Measurements from ENCODE around the gene TSR2.

Gene TSR2, protein sequence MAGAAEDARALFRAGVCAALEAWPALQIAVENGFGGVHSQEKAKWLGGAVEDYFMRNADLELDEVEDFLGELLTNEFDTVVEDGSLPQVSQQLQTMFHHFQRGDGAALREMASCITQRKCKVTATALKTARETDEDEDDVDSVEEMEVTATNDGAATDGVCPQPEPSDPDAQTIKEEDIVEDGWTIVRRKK

DNA sequence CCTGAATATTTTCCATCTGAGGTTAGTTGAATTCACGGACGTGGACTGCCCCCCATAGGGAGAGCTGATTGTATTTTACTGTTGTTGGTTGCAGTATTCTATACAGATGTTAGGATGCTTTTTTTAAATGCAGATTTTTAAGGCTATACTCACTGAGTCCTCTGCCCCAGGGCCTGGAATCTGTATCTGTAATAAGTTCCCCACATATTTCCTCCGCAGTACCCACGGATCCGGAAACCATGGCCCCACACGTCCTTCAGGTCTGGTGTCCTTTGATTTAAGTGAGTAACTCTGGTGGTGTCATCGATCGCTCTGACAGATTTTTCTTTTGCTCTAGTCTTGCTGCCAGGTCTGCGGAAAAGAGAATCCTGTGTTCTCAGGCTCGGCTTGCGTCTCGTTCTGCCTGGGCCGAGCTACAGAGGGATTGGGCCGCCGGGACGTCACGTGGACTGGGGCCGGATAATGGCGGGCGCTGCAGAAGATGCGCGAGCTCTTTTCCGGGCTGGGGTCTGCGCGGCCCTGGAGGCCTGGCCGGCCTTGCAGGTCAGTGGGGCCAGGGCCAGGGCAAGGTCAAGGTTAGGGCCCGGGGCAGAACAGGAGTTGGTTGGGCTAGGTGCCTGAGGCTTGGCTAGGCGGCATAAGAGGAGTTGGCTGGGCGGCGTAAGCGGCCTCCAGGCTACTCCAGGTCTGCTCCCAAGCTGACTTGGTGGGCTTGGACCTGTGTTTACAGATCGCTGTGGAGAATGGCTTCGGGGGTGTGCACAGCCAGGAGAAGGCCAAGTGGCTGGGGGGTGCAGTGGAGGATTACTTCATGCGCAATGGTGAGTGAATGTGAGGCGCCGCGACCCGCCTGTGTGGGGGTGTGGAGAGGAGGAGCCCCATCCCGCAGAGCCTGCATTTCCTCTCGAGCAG is at the start of gene TSR2:
TSR2 (plus strand) TSS at position 445 of the 912 bp plus-strand sequence; CDS start at position 463, 18 bp downstream.
- peak; percentile 69 to 80 for DNase-seq

DNA sequence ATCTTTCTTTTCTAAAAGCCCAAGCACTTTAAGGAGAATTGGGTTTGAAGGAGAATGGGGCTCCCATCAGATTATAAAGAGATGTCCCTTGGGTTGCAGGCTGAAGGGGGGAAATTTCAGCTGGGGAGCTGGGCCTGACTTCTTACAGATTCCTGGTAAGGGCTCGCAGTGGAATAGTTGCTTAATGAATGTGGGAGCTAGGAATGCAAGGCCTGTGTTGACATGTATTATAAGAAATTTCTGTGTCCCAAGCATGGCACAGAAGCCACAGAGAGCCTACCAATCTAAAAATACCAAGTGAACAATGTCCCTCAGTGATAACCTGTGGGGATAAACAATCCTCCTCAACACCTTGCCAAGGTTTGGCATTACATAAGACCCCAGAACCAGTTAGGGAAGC is 43.1 kb upstream of the TSR2 start:
- no peak for DNase-seq

DNA sequence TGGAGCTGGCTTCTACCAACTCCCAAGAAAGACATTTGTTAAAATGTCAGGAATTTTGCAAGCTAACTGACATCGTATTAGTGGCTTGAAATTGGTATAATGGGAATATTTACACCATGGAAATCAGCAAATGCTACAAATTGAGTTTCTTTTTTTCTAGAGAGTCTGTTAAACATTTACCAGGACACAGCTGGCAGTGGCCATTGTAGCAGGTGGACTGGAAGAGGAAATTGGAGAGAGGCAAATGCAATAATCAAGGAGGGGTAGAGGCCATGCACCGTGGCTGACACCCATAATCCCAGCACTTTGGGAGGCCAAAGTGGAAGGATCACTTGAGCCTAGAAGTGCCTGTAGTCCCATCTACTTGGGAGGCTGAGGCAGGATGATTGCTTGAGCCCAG is 32.9 kb upstream of the TSR2 start:
- DNase-seq, result no peak

DNA sequence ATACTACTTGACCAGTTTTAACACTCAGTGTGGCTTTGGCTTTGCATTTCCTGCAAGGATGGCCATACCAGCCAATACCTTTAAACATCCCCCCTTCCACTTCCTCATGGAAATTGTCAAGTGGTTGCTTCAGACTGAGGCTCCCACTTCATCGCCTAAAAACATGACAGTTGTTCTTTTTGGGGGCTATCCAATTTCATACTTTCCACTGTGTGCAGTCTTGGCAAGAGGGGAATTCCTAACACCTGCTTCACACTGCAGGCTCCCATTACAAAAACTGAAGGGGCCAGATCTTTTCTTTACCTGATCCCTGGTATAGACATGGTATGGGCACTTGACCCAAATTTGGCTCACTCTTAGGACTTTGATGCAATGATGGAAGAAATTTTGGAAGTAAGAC is 28.5 kb upstream of the TSR2 start:
- no peak for DNase-seq

DNA sequence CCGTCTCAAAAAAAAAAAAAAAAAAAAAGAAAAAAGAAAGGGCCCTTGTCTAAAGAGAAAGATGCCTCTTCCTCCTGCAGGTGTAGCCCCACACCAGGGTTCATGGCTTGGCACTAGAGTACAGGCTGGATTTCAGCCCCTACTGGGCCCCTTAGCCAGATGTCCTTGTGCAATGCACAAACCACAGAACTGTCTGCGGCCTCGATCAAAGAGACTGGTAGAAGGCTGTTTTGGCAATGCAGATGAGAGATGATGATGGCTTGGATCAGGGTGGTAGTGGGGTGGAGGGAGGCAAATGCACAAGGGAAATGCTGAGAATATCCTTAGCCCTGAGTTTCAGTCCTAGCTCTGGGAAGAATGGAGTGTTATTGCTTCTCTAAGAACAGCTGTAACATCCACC is 26.5 kb upstream of the TSR2 start:
- DNase-seq, result no peak

DNA sequence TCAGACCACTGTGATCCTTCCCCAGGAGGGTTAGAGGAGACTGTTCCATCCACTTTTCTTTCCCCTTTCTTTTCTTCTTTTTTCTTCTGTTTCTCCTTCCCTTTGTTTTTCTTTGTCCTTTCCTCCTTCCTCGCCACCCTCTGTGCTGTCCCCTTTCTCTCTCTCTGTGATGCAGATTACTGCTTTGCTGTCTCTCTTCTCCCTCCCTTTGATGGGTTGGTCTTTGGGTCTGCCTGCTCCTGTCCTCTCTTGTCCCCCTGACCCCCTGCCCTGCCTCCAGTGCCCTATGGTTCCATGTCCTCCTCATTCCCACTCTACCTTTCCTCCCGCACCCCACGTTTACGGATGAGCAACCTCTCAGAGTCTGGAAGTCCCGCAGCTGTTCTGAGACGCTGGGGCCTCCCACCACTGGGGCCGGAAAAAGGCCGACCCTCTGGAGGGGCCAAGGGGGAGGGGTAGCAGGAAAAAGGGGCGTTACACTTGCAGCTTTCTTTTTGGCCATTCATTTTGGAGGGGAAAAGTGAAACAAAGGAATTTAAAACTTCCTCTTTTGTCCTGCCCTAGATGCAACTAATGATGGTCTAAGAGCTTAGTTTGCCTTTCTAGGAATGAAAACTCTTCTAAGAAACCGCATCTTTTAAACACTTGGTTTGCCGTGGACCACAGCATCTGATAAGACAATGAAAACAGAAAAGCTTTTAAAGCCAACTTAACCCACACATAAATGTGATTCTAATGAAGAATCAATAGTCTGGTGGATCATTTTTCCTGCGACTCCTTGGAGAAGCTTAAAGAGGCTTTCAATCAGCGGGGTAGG is 24.5 kb upstream of the TSR2 start:
- DNase-seq, result no peak

DNA sequence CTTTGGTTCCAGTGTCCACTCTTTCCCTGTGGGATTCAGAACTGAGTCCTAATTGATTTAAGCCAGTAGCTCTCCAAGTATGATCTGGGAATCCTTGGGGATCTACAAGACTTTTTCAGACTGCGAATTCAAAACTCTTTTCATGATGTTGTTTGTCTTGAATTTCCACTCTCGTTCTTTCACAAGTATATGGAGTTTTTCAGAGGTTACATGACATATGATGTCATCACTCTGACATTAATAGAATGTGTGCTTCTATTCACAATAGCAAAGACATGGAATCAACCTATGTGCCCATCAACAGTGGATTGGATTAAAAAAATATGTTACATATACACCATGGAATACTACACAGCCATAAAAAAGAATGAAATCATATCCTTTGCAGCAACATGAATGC is 23.2 kb upstream of the TSR2 start:
- no peak for DNase-seq

DNA sequence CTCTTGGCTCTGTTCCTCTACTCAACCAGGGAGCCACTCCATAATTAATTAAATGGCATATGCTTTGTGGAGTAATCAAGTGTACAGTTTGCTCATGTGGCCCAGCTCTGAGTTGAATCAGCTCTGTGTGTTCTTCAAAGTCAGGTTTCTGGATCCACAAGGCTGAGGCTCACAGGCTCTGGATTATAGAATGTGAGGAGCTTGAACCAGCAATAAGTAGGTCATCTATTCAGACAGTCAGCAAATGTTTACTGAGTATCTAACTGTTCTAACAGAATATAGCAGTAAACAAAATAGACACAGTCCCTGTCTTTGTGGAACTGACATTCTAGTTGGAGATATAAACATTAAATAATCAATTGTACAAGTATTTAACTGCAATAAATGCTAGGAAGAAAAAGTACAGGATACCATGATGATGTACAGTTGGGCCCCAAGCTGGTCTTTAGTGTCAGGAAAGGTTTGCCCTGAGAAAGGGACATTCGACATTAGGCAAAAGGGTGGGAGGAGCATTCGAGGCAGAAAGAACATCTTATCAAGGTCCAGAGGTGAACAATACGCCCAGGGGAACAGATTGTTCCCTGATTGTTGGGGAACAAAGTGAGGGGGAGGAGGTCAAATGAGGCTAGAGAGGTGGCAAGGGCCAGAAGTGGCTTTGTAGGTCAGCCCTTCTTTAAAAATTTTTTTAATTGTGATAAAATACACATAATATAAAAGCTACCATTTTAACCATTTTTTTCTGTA is 20.5 kb upstream of the TSR2 start:
- no peak for DNase-seq

DNA sequence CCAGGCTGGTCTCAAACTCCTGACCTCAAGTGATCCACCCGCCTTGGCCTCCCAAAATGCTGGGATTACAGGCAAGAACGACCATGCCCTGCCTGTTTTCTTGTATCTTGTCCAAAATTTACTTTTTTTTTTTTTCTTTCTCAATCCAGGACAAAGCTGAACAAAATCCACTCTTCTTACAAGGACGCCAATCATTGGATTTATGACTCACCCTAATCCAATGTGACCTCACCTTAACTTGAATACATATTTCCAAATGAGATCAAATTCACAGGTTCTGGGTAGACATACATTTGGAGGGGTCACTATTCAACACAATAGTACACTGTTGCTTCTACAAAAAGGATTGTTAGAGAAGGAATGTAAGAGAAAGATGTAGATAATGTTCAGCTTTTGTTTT is 18.0 kb upstream of the TSR2 start:
- DNase-seq, result no peak

DNA sequence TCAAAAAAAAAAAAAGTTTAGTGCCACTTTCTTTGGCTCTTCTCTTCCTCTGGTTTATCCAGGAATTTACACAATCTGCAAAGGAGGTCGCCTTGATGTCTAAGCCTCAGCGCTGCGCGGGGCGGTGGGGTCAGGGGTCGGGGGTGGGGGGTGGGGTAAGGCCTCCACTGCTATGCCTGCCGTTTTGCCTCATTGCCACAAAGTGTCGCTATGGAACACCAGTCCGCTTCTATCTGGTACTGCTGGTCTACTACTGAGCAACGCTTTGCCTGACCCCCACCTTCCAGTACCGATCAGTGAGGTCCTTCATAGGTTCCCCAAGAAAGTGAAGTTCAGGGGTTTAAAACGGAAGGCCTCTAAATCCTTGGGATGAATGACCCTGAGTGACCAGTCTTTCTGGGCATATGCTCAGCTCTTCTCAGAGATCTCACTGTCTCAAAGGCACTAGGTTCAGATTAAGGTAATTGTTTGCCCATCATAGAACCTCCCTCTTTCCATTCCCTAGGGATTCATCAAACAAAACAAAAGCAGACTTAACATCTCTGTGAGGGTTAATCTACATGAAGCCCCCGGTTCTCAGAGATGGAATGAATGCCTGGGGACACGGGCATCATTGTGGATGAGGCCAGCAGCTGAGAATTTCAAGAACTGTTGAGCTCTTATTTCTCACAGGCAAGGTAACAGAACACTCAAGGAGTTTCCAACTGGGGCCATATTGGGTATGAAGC is 16.9 kb upstream of the TSR2 start:
- peak in 1 of 2 experiments; percentile 22 for DNase-seq

DNA sequence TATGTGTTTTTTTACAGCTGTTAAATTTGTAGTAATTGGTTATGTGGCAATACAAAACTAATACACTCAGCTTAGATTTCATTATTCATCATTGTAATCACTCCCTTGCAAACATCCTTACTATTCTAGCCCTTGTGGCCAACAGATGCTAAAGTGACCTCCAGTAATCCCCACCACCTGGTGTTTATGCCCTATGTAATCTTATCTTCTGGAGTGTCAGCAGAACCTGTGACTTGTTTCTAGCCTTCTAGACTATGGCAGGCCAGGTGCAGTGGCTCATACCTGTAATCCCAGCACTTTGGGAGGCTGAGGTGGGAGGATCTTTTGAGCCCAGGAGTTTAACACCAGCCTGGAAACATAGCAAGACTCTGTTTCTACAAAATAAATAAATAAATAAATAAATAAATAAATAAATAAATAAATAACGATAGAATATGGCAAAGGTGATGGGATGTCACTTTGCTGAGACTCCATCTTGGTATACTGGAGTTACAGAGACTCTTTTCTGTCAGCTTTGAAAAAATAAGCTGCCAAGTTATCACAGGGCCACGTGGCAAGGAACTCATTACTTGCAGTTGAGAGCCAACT is 12.3 kb upstream of the TSR2 start:
- DNase-seq, result no peak

DNA sequence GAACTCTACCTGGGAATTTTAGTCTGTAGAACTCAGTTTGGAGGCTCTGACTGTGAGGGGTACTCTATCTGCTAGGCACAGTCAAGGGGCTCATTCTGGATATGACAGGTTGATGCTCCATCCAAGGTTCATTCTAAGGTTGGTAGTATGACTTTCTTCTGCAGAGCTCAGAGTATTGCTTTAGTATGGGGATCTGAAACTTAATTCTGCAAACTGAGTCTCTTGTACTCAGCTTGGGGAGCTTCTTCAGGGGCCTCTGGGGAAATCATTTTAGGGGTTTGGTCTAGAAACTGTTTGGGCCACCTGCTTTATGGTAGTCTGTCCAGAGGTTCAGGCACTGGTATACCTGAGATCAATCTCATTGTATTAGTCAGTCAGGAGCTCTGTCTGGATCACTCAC is 9.7 kb upstream of the TSR2 start:
- no peak for DNase-seq

DNA sequence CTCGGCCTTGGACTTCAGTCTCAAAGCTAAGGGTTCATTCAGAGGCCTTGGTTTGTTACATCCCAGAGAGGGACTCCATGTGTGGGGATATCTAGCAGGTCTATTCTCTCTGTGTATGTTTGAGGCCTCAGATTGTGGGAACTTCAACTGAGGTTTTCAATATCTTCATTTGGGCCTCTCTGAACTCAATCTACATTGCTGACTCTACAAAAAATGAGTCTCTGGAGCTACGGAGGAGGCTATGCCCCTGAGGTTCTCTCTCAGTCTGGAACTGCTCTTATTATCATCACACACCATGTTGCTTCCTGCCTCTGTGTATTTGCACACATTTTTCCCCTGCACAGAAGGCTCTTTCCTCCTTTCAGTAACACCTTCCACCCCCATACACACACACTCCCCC is 5.1 kb upstream of the TSR2 start:
- no peak for DNase-seq

DNA sequence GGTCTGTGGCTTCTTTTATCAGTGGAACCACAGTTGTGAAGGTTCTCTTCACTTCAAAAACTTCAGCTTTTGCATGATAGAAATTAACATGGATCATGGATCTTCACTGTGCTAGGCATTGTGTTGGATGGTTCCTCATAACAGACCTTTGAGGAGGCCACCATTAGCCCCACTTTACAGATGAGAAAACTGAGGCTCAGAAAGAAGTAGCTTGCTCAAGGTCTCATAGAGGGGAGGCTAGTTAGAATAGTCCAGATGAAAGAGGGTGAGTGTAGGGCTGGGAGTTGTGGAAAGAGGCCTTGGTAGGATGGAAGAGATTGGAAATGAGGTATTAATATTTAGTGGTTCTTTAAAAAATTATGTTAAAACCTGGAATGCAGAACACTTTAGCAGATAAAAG is 2.6 kb downstream of the TSR2 start:
- no peak for DNase-seq

DNA sequence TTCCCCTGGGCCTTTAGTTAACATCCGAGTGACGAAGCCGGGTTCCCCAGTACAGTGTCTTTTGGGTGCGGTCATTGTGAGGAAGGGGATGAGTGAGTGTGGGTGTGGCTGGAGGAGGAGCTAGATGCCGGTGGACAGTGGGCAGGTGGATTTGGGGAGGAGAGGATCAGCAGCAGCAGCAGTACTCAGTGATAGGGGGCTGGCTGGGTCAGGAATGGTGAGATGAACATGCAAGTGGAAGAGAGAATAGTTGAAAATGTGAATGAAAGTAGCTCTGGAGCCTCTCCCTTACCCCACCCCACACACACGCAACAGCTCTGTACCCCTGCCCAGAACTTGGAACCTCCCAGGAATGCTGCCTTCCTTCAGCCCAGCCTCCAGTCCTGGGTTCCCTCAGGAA is 4.5 kb downstream of the TSR2 start:
- no peak for DNase-seq

DNA sequence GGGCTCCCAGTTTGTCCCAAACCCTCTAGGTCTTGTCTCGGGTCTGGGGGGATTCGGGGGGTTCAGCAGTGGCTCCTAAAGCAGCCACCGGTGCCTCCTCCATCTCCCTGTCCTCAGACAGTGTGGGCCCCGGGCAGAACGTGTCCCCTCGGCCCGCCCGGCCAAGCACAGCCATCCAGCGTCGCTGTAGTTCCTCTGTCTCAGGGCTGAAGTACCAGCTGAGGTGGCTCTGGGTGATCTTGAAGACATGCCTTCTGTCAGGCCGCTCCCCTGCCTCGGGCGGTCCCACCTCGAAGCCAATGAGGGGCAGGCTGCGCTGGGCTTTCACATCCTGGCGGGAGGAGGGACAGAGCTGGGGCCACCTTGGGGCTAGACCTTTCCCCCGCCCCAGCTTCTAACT is 5.9 kb downstream of the TSR2 start:
- no peak for DNase-seq

DNA sequence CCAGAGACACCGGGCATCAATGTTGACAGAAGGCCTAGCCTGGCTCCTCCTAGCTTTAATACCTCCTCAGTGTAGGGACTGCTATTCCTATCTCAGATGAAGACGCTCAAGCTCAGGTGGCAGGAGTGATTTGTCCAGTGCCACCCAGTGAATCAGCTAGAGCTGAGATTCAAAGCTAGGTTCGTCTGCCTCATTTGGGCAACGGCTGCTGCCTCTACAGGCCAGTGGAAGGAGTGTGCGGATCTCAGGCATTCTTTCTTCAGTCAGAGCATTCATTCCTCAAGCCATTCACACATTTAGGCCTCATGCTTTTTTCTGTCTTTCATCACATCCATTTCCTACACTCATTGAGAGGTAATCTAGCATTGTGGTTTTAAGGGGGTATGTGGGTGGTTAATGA is 7.3 kb downstream of the TSR2 start:
- no peak for DNase-seq

DNA sequence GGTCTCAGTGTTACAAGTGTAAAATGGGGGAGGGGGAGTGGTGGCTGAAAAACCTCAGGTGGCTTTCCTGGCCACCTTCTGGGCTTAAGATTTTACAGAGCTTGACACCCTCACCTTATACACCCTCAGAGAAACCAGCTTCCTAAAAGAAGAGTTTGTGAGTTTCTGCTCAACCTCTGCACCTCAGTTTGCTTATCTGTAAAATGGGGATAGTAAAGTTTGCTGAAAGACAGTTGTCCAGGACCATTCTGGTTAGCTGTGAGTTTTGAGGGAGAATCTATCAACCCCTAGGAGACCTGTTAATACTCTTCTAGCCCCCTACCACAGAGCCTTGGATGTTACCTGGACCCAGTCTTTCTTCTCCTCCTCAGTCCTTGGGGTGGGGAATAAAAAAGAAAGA is 9.7 kb downstream of the TSR2 start:
- DNase-seq, result no peak

DNA sequence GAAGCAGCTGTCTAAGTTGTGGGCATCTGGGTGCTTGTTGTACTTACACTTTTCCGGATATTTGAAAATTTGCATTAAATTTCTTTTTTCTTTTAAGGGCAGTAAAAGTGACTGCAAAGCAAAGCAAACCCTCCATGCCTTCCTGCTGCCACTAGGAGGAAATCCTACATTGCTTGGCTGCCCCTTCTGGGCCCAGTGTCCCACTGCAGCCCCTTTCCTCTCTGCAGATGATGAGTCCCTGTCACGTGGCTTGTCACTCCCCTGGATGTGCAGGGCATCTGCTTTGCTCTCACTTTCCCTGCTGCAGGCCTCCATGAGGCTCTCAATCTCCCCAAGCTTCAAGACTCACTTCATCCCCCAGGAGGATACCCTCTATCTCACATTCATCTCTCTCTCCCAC is 12.7 kb downstream of the TSR2 start:
- no peak for DNase-seq

DNA sequence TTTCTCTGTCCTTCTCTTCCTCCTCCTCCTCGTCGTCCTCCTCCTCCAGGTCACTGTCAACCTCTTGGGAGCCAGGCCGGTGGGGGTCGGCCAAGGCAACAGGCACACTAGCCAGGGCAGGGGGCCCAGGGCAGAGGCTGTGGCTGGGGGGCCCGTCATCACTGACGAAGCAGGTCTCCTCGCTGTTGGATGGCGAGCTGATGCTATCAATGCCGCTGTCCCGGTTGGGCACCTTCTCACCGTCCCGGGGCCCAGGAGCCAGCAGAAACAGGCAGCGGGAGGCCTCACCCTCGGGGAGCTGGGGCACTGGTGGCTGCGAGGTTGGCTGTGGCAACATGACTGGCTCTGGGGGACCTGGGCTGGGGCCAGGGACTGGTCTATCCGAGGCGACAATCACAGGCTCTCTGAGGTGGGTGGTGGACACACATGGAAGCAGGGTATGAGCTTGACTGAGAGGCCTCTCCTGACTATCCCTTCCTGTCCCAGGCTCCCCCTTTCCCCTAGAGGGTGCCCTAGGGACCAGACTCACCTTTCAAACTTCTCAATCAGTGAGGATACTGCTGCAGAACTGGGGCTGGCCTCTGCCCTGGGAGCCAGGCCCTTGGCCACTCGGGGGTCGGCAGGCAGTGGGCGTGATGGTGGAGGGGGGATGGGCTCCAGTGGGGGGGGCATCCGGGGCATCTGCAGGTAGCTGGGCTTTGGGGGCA is 30.0 kb downstream of the TSR2 start:
- no peak for DNase-seq
